ENCODE results near the gene PPID.
A peak's percentile ranks its signal among the peaks of the same experiment; 100 is the strongest.
"Not testable (repeated sequence)": the region's sequence is repeated elsewhere in the genome, so short reads cannot be mapped to it uniquely, and the experiment has no call there.

The PPID gene

DNA sequence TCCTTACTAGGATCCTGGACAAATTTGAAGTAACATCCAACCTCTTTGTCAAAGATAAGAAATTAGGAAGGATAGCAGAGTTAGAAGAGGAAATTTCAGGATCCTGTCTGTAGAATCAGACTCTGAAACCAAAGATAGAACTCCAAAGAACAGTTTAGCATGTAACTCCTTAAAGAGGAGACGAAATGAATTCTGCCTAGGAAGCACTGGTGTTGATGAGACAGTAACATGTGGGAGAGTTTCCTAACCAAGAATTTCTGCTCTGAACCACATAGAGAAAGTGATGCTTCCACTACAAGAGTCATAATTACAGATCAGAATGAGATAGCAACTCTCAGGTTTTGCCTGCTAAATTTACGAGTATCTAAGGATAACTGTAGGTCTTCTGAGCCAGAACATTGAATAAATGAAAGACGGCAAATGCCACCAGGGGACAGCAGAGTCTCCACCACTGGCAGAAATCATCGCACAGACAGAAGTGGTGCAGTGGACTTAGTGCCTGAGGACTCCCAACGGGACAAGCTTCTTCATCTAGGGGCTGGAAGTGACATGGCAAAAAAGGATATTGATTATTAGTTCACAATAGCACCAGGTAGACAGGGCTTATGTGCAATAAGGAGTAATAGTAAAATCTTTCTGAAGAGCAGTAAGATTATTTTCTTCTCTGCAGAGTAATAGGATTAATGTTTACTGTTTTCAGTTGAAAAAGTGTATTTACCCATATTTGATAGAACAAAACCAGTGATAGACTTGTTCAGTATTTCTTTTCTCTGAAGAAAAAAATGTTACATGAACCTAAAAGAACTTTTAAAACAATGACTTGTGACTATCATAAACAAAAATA is 6.7 kb upstream of the PPID start:
- DNase-seq (ENCODE audit: low read depth), result peak; percentile 42

DNA sequence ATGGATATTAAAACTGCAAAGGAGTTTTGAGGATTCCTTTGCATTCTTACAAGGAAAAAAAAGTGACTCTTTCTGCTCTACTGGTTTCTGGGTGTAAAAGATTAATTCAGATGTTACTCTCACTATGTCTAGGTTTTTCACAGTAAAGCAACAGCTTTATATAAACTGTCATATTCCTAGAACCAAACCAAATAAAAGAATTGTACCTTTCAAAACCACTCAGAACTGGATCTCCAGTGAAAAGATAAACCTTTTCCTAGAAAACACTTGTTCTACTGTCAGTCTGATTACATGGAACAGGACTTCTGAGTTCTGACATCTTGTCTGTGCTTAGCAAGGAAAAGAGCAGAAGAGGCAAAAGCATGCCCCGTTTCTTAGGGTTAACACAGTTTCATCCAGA is 5.0 kb upstream of the PPID start:
- DNase-seq (ENCODE audit: low read depth), result no peak

DNA sequence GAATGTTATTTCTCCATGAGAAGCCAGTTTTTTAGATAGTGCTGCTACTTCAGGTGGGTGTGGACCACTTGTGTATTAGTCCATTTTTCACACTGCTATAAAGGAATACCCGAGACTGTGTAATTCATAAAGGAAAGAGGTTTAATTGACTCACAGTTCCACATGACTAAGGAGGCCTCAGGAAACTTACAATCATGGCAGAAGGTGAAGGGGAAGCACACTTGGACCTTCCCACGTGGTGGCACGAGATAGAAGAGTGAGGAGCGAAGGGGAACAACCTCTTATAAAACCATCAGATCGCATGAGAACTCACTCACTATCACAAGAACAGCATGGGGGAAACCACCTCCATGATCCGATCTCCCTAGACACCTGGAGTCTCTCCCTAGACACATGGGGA is 3.4 kb upstream of the PPID start:
- DNase-seq (ENCODE audit: low read depth), result no peak

DNA sequence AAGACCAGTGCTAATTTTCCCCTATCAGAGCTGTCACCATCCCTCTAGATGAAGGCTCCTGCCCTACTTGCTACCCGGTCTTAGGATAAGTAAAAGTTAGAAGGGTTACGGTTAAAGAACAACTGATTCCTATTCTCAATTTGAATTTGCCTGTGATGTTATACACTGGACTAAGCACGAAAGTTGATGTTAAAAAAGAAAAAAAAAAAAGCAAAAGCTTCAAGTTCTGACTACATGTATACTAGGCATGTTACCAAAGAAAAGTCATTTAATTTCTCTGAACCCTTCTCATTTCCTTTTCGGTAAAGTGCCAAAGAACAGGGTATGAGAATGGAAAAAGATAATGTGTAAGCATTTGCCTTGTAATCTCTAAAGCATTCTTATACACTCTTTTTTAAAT is 1.4 kb upstream of the PPID start:
- DNase-seq (ENCODE audit: low read depth), result no peak

DNA sequence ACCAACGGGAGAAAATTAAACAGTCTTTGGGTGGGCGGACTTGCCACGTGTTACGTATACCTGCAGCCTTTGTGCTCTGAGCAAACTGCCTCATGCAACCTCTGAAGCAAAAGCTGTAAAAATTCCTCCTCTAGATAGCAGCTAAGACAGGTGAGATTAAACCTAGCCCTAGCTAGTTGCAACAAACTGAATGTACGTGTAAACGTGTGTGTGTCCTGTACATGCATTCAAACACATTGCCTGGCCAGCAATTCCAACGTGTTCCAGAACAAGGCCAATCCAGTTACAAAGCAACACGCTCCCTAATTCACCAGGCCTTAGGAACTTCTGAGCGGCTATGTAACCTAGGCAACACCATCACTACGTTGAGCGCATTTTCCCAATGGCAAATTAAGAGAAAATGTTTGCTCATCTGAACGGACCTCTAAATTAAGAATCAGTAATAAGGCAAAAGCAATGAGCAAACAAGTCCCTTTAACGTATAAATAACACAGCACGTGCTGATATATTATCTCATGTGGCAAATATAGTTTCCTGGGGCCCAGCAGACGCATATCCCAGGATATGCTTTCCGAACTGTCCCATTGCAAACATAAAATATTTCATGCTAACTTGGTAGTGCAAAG is 792 bp downstream of the PPID start:
- DNase-seq (ENCODE audit: low read depth), result no peak

DNA sequence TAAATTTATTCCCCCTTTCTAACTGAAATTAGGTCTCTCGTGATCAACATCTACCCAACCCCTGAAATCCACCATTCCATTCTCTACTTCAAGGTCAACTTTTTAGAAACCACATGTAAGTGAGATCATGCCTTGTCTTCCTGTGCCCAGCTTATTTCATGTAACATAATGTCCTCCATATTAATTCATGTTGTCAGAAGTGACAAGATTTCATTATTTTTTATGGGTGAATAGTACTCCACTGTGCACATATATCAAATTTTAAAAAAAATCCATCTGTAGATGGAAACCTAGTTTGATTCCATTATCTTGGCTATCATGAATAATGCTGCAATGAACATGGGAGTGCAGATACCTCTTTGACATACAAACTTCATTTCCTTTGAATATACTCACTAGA is 1.5 kb downstream of the PPID start:
- DNase-seq (ENCODE audit: low read depth), result no peak

DNA sequence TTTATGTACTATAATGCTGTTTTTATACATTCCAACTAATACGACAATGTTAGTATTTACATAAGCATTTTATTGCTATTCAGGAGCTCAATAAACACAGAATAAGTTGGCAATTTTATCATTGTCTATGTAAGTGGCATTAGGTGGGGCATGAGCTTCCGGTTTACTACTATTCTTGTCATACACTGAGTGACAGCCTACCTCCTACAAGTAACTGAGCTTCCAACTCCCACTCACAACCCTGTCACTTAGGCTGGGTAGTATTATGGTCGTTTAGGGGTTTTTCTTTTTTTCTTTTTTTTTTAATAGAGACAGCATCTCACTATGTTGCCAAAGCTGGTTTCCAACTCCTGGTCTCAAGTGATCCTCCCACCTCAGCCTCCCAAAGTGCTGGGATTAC is 7.4 kb downstream of the PPID start:
- no peak for DNase-seq (ENCODE audit: low read depth)

DNA sequence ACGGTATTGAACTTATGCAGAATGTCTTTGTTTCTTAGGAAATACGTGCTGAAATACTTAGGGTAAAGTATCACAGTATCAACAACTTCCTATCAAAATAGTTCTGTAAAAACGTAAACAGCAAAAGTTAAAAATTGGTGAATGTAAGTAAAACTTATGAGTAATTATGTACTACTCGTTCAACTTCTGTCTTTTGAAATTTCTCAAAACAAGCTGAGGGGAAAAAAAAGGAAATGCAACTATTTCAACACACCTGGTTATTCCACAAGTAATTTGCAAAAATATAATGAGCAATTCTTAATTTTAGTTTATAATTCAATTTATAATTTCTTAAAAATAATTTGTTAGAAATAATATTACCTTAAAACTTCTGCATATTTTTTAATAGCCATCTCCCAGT is 8.3 kb downstream of the PPID start:
- DNase-seq (ENCODE audit: low read depth), result no peak

DNA sequence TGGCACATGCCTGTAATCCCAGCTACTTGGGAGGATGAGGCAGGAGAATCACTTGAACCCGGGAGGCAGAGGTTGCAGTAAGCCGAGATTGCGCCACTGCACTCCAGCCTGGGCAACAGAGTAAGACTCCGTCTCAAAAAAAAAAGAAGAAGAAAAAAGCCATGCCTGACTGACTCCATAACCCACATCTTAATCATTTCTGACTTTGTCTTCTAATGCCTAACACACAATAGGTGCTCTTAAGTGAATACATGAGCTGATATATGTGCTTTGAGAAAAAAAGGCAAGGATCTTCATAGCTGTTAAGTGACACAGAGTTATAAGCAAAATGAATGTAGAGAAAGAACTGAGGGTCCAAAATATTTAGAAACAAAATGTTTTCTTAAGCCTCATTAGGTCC is 10.6 kb downstream of the PPID start:
- not testable (repeated sequence) for DNase-seq (ENCODE audit: low read depth)

DNA sequence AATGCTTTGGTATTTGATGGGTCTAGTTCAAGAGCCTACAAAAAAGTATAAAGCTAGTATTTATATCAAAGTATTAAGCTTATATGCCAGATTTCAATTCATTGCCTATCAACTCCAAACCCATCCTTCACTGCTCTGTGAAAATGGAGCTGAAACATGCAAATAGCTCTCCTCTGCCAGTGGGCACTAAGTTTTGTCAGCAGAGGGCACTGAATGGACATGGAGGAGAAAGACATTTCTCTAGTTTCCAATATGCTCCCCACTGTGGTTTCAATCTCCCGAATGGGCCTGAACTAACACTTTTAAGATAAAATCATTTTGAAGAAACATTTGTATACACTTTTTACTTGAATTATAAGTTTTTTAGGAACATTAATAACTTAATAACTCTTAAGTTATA is 12.4 kb downstream of the PPID start:
- DNase-seq (ENCODE audit: low read depth), result no peak

DNA sequence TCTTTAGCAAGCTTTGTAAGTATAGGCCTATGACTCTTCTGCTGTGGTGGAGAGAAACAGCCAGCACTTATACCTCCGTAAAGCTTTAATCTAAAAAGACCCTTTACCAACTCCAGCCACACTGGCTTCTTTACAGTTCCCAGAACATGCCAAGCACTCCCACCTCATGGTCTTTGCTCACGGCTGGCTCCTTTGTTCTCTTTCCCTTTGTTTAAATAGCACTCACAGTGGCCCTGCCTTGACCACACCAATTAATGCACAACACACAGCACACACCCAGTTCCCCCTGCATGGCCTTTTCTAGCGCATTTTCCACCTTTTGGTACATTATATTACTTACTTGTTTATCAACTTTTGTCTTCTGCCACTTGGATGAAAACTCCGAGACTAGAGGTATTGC is 18.9 kb downstream of the PPID start:
- DNase-seq (ENCODE audit: low read depth), result no peak

DNA sequence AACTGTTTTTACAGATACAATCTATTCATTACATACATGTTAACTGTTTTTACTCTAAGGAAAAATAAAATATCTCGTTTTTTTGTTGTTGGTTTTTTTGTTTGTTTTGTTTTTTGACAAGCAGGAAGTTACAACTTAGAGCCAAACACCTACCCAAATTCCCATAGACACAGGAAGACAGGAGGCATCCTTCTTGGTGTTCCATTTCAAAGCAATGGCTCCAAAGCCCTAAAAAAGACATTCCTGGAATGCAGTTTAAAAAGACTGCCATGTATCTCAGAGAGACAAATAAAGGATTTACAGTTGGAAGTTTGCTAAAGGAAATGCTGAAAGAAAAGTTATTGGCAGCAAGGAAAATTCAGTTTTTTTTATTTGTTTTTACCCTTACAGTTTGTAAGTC is 34.4 kb downstream of the PPID start:
- no peak for DNase-seq (ENCODE audit: low read depth)

DNA sequence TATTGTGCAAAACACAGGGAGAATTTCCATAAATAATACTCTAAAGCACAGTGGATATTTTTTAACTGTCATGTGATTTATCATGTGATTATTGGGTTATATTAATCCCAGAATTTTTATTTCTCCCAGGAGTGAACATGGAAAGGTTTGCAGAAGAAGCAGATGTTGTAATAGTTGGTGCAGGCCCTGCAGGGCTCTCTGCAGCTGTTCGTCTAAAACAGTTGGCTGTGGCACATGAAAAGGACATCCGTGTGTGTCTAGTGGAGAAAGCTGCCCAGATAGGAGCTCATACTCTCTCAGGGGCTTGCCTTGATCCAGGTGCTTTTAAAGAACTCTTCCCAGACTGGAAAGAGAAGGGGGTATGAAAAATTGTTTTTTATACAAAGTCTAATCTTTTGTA is 41.1 kb downstream of the PPID start:
- DNase-seq (ENCODE audit: low read depth), result no peak

DNA sequence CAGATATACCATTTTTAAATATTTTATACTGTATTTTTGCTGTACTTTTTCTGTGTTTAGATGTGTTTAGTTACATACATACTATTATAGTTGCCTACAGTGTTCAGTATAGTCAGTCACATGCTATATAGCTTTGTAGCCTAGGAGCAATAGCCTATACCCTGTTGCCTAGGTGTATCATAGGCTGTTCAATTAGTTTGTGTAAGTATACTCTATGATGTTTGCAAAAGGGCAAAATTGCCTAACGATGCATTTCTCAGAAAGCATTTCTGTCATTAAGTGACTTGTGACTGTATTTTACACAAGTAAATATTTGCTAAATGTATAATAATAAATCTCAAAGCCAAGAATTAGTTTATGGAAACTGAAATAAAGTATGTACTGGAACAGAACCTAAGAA is 41.6 kb downstream of the PPID start:
- no peak for DNase-seq (ENCODE audit: low read depth)

DNA sequence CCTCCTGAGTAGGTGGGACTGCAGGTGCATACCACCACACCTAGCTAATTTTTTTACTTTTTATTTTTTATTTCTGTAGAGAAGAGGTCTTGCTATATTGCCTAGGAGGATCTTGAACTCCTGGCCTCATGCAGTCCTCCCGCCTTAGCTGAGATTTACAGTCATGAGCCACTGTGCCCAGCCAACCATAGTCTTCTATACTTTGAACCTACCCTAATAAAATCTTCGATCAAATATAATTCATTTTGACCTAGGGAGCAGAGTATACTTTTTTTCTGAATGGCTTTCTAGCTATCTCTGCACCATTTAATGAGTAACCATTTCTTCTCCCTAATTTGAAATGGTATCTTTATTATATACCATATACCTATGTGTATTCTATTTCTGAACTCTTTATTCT is 44.4 kb downstream of the PPID start:
- DNase-seq (ENCODE audit: low read depth), result no peak

DNA sequence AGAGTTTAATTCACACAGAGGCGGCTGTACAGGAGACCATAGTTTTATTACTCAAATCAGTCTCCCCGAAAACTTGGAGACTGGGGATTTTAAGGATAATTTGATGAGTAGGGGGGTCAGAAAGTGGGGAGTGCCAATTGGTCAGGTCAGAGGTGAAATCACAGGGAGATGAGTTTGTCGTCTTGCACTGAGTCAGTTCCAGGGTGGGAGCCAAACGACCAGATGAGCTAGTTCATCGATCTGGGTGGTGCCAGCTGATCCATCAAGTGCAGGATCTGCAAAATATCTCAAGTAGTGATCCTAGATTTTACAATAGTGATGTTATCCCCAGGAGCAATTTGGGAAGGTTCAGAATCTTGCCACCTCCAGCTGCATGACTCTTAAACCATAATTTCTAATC is 47.1 kb downstream of the PPID start:
- no peak for DNase-seq (ENCODE audit: low read depth)

DNA sequence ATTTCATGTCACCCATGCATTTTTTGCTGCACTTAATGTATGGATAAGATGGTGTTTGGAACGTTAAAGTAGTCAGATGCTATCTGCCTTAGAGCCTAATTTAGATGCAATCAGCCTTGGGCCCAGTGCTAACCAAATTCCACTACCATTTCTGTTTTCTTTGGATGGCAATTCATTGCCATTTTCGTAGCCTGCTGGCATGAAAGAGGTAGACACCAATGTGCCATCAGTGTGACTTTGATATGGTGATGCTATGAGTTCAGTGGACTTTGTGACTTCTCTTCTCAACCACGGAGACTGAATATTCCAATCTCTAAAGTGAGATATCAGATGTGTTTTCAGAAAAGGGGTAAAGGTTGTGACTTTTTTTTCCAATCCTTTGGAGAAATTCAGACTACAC is 49.6 kb downstream of the PPID start:
- DNase-seq (ENCODE audit: low read depth), result no peak

DNA sequence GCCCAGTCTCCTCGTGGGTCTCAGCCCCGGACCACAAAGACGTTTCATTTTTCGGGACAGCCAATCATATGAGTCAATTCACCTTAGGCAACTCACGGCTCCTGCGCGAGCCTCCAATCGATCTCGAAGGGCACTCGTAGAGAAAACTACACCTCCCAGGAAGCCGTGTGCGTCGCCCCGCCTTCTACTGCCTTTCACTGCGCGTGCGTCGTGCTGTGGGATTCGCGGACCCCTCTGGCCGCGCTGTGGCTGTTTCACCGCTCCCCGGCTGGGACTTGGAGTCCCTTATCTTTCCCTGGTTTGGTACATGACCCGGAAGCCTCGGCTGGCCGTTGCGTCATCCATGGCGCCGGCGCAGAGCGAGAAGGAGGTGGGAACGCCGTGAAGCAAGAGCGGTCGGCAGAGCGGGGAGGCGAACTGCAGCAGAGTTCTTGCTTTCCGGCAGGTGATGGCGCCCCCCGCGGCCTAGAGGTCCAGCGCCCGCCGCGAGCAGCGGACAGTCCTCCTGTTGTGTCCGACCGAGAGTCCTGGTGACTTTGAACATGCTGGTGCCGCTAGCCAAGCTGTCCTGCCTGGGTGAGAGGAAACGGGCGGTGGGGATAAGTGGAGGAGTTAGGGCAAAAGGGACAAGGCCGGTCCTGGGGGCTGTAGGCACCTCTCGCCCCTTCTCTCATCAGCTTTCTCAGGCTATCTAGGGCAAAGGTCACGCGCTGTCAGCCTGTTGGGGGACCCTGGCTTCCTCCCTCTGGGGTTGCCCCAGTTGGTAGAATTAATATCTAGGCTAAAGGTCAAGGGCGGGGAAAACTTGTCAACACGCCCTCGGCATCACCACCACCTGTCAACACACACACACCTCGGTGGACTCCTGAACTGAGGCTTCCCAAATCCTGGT is 51.0 kb downstream of the PPID start, which contains the start of gene ETFDH:
Gene ETFDH, plus strand, starts transcription at position 382 of the 892 bp plus-strand sequence. Its CDS starts 161 bp downstream, at position 543.
- DNase-seq (ENCODE audit: low read depth), result peak; percentile 95

DNA sequence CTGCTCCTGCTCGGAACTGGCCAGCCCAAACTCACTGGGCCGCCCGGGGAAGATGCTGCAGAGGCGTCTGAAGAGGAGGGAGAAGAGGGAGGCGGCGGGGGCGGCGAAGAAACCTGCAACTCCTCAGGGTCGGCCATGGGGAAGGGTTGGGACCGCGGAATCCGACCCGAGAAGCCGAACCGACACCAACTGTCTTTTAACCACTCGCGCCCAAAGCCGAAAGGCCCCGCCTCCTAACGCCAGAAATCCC is 51.6 kb downstream of the PPID start, which contains the start of gene C4orf46:
Gene C4orf46, minus strand, starts transcription at position 223 of the 250 bp plus-strand sequence. Its CDS starts 86 bp downstream, at position 137.
- no peak for DNase-seq (ENCODE audit: low read depth)

DNA sequence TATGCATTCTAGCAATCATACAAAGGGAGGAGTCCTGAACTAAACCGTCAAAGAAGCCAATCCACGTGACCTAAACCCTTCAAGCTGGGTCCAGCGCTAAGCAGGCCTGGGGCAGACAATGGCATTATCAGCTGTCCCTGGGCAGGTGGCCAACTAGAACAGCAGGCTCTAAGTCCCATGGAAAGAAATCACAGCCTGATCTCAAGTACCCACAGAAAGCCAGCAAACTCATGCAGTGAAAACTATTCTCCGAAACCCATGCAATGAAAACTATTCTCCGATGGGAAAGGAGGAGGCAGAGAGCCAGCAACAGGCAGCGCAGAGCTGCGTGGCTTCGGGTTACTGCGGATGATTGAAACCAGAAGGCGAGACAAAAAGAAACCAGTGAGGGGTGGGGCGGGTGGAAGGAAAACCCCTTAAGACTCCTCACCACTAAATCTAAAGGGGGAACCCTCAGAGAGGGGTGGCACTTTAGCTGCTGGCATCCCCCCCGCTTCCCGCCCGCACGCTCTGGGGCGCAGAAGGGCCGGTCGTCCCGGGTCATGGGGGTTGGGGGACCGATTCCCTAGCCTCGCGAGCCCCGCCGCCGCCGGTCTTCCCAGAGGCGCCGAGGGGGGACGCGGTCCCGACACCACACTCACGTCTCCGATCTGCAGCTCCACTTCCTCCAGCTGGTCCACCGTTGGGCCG is 52.1 kb downstream of the PPID start:
- peak; percentile 20 for DNase-seq (ENCODE audit: low read depth)

DNA sequence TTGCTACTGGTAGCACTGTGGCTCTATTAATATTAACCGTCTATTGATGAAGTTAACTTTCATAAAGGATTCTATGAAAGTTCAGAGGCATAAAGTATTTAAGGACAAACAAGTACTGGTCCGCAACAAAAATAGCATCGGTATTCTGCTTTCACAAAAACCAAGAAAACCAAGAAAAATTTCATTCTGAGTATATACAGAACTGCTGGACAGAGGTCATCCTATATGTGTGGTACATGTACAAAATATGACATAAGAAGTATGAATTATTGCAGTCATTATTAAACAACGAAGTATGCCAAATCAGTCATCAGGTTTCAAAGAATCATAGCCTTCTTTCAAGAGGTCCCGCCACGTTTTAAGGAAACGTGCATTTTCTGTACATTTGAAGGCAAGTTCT is 53.9 kb downstream of the PPID start:
- DNase-seq (ENCODE audit: low read depth), result no peak

DNA sequence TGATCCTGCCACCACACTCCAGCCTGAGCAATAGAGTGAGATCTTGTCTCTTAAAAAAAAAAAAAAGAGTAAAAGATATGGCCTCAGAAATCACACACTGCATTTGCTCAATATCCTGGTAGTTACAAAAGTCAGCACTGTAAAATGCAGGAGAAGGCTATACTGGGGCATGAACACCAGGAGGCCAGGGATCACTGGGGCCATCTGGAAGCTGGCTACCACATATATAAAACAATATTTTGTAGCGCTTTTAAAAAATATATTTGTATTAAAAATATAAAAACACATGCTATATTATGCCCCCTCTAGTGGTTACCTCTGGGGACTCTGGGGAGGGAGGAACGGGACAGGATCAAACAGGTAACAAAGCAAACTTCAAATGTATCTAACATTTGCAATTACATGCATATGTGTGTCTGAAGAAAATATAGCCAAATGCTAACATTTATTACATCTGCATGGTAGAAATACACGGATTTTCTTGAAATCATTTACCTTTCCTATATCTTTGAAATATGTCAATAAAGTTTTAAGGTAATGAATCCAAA is 55.5 kb downstream of the PPID start:
- no peak for DNase-seq (ENCODE audit: low read depth)

All from activated T-cell treated with anti-CD3 and anti-CD28 coated beads for 1 hour (primary cell).